HG03520 (cell line): ENCODE measurements around the gene SH3RF3.
"Not testable (repeated sequence)": the region's sequence is repeated elsewhere in the genome, so short reads cannot be mapped to it uniquely, and the experiment has no call there.

Experiments
- ATAC-seq: cut with Tn5 transposase; IDR thresholded peaks from one replicate; pipeline ENCODE4 v1.9.1; 2021; ENCODE audit warnings: mild to moderate bottlenecking, moderate library complexity; ENCODE audit not compliant: unreplicated experiment

Gene SH3RF3

GRCh38 chr2:109117181-109117580 is 11.8 kb upstream of the SH3RF3 start:
- ATAC-seq, result not testable (repeated sequence)

- no peak for ATAC-seq
Measured at GRCh38 chr2:109117780-109118179, 11.2 kb upstream of the SH3RF3 start.

DNA sequence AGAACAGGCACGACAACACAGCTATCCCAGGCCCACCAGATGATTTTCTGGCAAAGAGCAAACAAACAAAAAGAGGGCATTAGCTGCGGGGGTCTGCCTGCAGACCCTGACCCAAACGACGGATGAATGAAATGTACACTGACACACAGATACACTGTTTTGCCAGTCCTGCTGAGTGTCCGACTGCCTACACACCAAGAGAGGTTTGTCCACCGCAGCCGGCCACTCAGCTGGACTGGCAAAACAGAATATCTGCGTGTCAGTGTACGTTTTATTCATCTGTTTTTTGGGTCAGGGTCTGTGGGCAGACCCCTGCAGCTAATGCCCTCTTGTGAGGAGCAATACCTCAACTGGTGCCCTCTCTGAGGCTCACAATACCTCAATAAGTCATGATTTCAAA is 10.7 kb upstream of the SH3RF3 start:
- no peak for ATAC-seq

DNA sequence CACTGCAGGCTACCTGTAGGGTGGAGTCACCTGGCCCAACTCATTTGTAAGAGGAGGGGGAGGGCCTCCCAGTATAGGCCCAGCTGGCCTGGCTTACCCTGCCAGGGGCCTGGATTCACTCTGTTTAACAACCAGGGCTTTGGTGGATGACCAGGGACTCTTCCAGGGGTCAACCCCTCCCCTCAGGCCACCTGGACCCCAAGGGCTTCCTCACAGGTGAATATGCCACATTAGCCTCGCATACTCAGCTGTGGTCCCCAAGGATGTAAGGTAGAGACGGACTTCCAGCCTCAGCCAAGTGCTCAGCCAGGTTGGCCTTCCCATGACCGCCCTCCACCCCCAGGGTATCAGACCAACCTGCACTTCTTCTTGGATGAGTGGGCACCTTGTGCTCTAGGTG is 8.8 kb upstream of the SH3RF3 start:
- ATAC-seq, result no peak

DNA sequence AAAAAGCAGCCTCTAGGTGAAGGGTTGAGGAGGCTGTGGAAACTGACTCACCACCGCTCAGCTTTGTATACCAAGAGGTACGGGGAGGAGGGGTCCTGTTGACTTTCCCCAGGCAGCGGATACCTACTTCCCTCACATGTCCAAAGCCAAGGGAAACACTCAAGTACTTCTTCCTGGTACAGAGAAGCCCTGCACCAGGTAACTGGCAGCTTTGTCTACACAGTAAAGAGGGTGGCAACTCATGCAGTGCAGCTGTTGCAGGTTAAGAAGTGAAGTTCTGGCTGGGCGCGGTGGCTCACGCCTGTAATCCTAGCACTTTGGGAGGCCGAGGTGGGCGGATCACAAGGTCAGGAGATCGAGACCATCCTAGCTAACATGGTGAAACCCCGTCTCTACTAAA is 8.3 kb upstream of the SH3RF3 start:
- ATAC-seq, result not testable (repeated sequence)

DNA sequence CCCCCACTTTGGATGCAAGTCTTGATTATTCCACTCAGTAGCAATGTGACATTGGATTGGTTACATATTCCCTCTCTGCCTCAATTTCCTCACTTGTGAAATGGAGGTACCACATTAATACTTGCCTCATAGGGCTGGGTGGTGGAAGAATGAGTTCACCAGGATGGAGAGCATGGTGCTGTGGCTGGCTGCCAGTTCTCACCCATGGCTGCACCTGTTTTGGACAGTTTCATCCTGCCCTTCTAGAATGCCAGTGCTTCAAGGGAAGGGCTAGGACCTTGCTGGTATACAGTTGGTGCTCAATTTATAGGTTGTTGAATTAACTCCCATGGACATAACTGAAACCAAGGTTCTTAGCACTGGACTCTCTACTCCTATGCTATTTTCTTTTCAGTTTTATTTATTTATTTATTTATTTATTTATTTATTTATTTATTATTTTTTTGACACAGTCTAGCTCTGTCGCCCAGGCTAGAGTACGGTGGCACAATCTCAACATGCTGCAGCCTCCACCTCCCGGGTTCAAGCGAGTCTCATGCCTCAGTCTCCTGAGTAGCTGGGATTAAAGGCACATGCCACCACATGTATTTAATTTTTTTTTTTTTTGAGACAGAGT is 5.3 kb upstream of the SH3RF3 start:
- no peak for ATAC-seq

DNA sequence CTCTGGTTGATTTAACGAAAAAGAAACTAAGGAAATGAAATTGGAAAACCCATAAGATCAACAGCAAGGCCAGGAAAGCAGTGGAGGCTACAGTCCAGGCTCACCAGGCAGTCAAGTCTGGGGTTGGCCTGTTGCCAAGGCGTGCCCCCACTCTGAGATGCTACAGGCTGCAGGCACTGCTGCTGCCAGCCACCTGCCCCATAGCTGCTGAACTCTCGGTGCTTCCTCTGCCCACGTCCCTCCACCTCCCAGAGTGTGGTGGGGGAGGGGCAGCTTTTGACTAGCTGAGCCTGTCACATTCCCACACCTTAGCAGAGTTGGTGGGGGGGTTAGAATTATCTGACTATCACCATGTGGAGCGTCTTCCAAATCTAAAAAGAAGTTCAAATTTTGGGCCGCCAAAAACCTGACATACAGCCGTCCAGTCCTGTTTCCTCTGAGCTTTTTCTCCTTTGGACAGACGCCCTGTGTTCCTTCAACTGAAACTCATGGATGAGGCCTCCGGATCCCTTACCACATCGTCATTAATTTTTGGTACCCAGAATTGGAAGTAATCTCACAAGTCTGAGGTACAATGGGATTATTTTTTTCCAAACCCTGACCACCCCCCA is 3.9 kb upstream of the SH3RF3 start:
- ATAC-seq, result no peak

DNA sequence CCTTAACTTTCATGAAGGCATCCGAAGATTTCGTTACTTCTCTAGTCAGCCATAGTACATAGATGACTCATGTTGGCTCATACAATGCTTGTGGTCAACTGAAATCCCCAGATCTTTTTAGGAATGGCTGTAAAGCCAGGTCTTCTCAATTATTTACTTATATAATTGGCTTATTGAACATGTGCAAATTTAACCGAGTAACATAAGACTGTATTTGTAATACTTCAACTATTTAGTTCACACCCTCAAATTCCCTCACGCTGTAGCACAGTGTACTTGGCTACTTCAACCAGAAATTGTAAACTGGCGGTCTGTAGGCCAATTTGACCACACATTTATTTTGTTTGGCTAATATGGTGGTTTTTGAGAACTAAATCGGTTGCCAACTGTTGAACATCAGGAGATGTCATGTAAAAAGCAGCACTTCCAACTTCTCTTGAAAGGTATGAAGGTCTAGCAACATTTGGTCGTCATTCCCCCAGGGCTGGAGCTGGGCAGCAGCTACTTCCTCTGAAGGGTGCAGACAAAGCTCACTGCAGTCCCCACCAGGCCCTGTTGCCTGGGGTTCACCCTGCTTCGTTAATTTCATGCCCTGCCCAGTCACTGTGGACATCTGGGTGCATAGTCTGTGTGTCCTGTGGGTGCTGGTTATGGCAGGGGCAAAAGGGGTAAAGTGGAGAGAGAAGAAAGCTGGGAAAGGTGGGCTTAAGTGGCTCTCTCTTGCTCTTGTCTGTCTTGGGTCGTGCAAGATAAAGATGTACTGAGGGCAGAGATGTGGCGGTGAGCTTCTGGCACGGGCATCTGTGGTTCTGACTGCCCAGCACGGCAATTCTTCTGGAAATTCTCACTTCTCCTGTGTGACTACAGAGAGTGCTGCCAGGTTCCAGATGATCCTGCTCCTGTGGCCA is 3.2 kb upstream of the SH3RF3 start:
- ATAC-seq, result no peak

DNA sequence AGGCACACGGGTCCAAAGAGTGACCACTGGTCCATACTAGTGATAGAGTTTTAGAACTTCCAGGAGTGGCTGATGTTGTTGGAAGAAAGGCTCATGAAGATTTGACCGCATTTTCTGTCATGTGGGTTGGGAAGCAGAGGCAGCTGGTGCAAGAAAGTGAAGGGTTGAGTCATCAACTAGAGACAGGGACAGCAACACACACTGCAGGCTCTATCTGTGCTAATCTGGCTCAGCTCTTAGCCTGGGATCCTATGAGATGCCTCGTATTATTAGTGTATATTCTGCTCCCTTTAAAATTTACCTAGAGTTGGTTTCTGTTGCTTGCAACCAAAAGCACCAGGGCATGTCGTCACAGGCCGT is 2.5 kb upstream of the SH3RF3 start:
- no peak for ATAC-seq

DNA sequence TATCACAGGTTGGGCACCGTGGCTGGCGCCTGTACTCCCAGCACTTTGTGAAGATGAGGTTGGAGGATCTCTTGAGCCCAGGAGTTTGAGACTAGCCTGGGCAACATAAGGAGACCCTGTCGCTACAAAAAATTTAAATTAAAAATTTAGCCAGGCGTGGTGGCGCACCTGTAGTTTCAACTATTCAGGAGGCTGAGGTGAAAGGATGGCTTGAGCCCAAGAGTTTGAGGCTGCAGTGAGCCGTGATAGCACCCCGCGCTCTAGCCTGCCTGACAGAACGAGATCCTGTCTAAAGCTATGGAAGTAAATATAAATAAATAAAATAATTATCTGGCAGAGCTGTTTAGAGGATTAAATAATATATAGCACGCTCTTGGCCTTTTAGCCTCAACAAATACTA is 1.4 kb upstream of the SH3RF3 start:
- ATAC-seq, result no peak

- ATAC-seq, result no peak
Measured at GRCh38 chr2:109128048-109128615, 873 bp upstream of the SH3RF3 start.

DNA sequence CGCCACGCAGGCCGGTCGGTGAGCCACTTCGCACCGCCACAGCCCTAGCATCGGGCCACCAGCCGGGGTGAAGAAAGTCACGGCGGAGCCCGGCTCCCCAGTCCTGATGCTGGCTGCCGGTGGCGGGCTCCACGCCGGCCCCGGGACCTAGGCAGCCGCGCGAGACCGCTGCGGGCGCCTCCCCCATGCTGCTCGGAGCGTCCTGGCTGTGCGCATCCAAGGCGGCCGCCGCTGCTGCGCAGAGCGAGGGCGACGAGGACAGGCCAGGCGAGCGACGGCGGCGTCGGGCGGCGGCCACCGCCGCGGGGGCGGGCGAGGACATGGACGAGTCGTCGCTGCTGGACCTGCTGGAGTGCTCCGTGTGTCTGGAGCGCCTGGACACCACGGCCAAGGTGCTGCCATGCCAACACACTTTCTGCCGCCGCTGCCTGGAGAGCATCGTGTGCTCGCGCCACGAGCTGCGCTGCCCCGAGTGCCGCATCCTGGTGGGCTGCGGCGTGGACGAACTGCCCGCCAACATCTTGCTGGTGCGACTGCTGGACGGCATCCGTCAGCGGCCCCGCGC is 433 bp downstream of the SH3RF3 start:
- ATAC-seq, result no peak

GRCh38 chr2:109129921-109130722 is 1.1 kb downstream of the SH3RF3 start:
- no peak for ATAC-seq

DNA sequence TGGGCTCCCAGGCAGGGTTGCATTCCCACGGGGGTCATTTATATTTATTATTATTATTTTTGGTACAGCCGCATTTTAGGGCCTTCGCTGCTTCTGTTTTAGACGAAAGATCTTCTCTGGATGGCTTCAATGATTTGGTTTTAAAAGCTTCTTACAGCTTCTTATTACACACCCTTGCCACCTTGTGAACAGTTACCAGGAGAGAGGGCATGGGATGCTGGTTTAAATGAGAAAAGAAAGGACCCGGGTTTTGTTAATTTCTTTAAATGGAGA is 1.7 kb downstream of the SH3RF3 start:
- no peak for ATAC-seq

GRCh38 chr2:109131777-109132176 is 2.8 kb downstream of the SH3RF3 start:
- ATAC-seq, result no peak

DNA sequence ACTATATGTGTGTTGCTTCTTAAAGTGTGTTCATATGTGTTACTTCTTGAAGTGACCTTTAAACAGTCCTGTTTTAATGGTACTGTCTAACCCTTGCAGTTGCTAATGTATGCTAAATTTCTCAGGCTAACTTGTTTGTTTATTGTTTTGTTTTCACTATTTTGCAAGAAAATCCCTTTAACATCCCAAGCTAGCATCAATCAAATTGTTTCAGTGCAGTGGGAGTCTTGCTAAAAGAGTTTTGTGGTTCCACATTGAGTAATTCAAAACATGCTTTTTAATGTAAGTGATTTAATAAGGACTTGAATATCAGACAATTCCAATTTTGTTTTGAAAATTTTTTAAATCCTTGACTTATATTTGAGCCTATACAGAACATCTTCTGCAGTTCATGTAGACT is 3.6 kb downstream of the SH3RF3 start:
- no peak for ATAC-seq

GRCh38 chr2:109133746-109134145 is 4.7 kb downstream of the SH3RF3 start:
- no peak for ATAC-seq

GRCh38 chr2:109134741-109135358 is 5.8 kb downstream of the SH3RF3 start:
- ATAC-seq, result no peak

DNA sequence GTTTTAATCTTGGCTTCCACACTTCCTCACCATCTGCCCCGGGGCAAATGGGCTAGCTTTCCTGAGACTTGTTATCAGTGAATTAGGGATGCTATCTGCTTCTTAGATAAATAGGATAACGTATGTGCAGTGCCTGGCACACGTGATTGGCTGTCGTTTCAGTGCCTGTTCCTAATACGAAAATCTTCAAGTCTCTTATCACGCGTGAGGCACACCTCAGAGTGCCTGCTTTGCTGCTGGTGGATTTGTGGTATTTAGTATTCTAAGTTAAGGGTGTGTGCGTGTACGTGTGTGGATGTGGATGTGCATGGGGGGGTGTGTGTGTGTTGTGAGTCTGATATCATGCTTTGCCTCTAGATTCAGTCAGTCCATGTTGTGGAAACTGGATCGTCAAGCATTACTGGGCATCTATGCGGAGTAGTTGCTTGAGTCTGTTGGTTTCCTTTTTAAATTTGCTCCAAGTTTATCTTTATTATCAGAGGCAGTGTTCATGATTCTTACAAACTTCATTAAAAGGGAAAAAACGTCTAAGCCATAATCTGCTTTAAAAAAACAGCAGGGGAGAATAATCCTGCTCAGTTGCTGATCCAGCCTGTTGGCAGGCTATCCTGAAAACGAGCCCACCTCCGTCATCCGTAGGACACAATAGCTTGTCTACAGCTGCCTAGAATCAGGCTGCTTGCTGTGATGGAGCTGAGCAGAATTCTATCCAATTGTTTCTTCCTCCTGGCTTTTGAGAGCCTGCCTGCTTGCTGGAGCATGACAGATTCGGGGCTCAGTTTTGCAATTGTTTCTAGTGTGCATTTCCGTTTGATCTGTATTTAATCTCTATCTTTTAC is 6.6 kb downstream of the SH3RF3 start:
- no peak for ATAC-seq

- no peak for ATAC-seq
Measured at GRCh38 chr2:109136542-109136941, 7.5 kb downstream of the SH3RF3 start.
